ENCODE results near the gene THRA.

The THRA gene

GRCh38 chr17:40062329-40063186 is at the start of gene THRA:
Gene THRA, plus strand, starts transcription at chr17:40062965. Its CDS starts 11,524 bp downstream, at chr17:40074489.
- peak; percentile 67 for DNase-seq

GRCh38 chr17:40014375-40014980 is 48.3 kb upstream of the THRA start:
- DNase-seq = no peak

GRCh38 chr17:40015005-40015997 is 47.5 kb upstream of the THRA start, which contains the start of gene CSF3:
Gene CSF3, plus strand, starts transcription at chr17:40015440. Its CDS starts 35 bp downstream, at chr17:40015475.
- DNase-seq = no peak

GRCh38 chr17:40015998-40016985 is 46.5 kb upstream of the THRA start:
- no peak for DNase-seq

GRCh38 chr17:40017422-40018080 is 45.2 kb upstream of the THRA start:
- DNase-seq = no peak

GRCh38 chr17:40018211-40019121 is 44.3 kb upstream of the THRA start:
- DNase-seq = no peak

GRCh38 chr17:40019140-40019991 is 43.4 kb upstream of the THRA start:
- no peak for DNase-seq

- DNase-seq = no peak
Observed at GRCh38 chr17:40020146-40020545, 42.6 kb upstream of the THRA start.

GRCh38 chr17:40021451-40021971 is 41.3 kb upstream of the THRA start:
- DNase-seq = no peak

- no peak for DNase-seq
Observed at GRCh38 chr17:40022497-40022896, 40.3 kb upstream of the THRA start.

GRCh38 chr17:40022961-40023541 is 39.7 kb upstream of the THRA start:
- DNase-seq = no peak

- no peak for DNase-seq
Observed at GRCh38 chr17:40023590-40024292, 39.0 kb upstream of the THRA start.

- no peak for DNase-seq
Observed at GRCh38 chr17:40024901-40025300, 37.9 kb upstream of the THRA start.

- DNase-seq = no peak
Observed at GRCh38 chr17:40025559-40025958, 37.2 kb upstream of the THRA start.

GRCh38 chr17:40025991-40026815 is 36.6 kb upstream of the THRA start:
- peak; percentile 27 for DNase-seq

- peak; percentile 74 for DNase-seq
Observed at GRCh38 chr17:40026816-40027613, 35.8 kb upstream of the THRA start.
